GM19035 (cell line): ENCODE data around the gene XRN1.

Source experiments
- ATAC-seq: cut with Tn5 transposase; IDR thresholded peaks from one replicate; pipeline ENCODE4 v1.9.1; 2021; ENCODE audit not compliant: unreplicated experiment

XRN1 gene

GRCh38 chr3:142275856-142276255, 172.0 kb downstream of the XRN1 start:
- ATAC-seq: no peak

- no peak for ATAC-seq
Measured at GRCh38 chr3:142274908-142275307, 172.9 kb downstream of the XRN1 start.

GRCh38 chr3:142273501-142273900, 174.3 kb downstream of the XRN1 start:
- ATAC-seq: no peak

GRCh38 chr3:142272200-142272891, 175.5 kb downstream of the XRN1 start:
- ATAC-seq: no peak

- ATAC-seq: no peak
Measured at GRCh38 chr3:142270407-142270806, 177.4 kb downstream of the XRN1 start.

GRCh38 chr3:142269767-142270166, 178.1 kb downstream of the XRN1 start:
- no peak for ATAC-seq

- ATAC-seq: no peak
Measured at GRCh38 chr3:142268426-142268825, 179.4 kb downstream of the XRN1 start.

- no peak for ATAC-seq
Measured at GRCh38 chr3:142267269-142267668, 180.6 kb downstream of the XRN1 start.

- ATAC-seq: no peak
Measured at GRCh38 chr3:142263112-142263511, 184.7 kb downstream of the XRN1 start.

- no peak for ATAC-seq
Measured at GRCh38 chr3:142259359-142259758, 188.5 kb downstream of the XRN1 start.

- no peak for ATAC-seq
Measured at GRCh38 chr3:142256712-142257333, 191.0 kb downstream of the XRN1 start.
